ENCODE measurements around the gene RDH11. TPM values are rescaled to one million over a fixed set of nuclear protein-coding genes. Genes with fewer than 3 reads are reported as not detected.

Gene RDH11
- total and polyA plus RNA-seq, 10 of the 15 experiments (the other 5 are each of a cell fraction or from before 2014, with no cell fraction given): 49.7 to 161 (median 77.2) TPM

DNA sequence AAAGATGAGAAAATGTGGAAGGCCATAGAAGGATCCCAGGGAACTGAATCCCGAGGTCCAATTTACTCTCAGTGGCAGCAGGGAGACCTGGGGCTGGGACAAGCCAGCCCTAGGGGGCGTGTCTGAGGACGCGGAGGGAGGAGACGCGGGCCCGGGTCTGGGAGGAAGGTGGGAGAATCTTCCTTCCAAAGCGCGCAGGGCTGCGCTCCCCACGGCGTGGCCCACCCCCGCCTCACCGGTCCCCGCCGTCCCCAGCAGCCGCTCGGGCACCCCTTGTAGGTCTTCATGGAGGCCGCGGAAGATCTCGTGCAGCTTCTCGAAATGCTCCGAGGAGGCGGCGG lies 21.5 kb downstream of the RDH11 start:
- WGBS (ENCODE audit: insufficient coverage, insufficient replicate concordance, low lambda C conversion rate, missing lambda C conversion rate): 1% methylated on average over 18 of the region's 25 CpGs
- Histone ChIP-seq H3K79me2 (ENCODE audit: control insufficient read depth, insufficient read depth, low read length) (peaks cover 29% of the 10 kb centered on the region), H3K27ac (ENCODE audit: control insufficient read depth, insufficient read depth) (peak overlapping the region; percentile 97), H3K4me3 (peak overlapping the region; percentile 85), H3K27me3 (replicated peaks in 1 of 2; ENCODE audit: control insufficient read depth in 2 of 2, insufficient read depth in 2 of 2, low read length in 1 of 2) (no peaks in the 10 kb centered on the region), H3K9me3 (replicated peaks; ENCODE audit: control insufficient read depth, insufficient read depth, low read length) (no peaks in the 10 kb centered on the region), H4K20me1 (ENCODE audit: control insufficient read depth, insufficient read depth) (peaks cover 5% of the 10 kb centered on the region; the same call in 1 of the 2 replicates), H3K4me2 (ENCODE audit: control insufficient read depth, insufficient read depth) (peak overlapping the region; percentile 90), H3K36me3 (ENCODE audit: control insufficient read depth in 2 of 2, insufficient read depth in 2 of 2, low read length in 1 of 2) (peaks cover 4 to 5% of the 10 kb centered on the region in 2 experiments; a peak in 3 of 4 replicates), H2AFZ (ENCODE audit: control insufficient read depth, low read depth, low read length) (peak overlapping the region; percentile 97), H3K4me1 (ENCODE audit: control insufficient read depth, insufficient read depth, low read length) (peaks cover 9% of the 10 kb centered on the region), H3K9ac (ENCODE audit: control insufficient read depth, insufficient read depth, low read length) (peak overlapping the region; percentile 97)
- POLR2A ChIA-PET: interaction anchor here (0.5 to 8.0 kb wide), 4 partner anchors 19 to 74 kb away, joined by 4 to 71 read pairs (median 6); partner anchors contain the start of genes PIGH and RDH11
- CTCF ChIA-PET: interaction anchor here (1.0 to 15.6 kb wide), 10 partner anchors 19 to 1171 kb away, joined by 3 to 223 read pairs (median 4); partner anchors contain the start of genes PIGH, RDH11 and RDH12
- no peak for DNase-seq (ENCODE audit: low read depth, low spot score)
- ATAC-seq: peak; percentile 78
- no peak for FAIRE-seq
- BruUV-seq (replicated peaks): no TSS peak
- RAD21 ChIA-PET (ENCODE audit: unreplicated experiment): interaction anchor here (1.4 to 1.6 kb wide), 2 partner anchors 21 to 30 kb away, joined by 6 to 8 read pairs; partner anchors contain the start of gene RDH11
- intact Hi-C loops (cut with micrococcal nuclease; ENCODE audit: unreplicated experiment) (no loop called here), in situ Hi-C loops (cut with MboI) (no loop called here)
- SMC1A ChIA-PET (ENCODE audit: uncharacterized antibody, unreplicated experiment): interaction anchor here (1.0 to 9.1 kb wide), 7 partner anchors 10 to 309 kb away, joined by 3 to 131 read pairs (median 5); partner anchors contain the start of genes RDH11 and RDH12
- TF ChIP-seq ASH2L (IDR thresholded peaks at IDR 0.05; ENCODE audit: borderline replicate concordance, low read depth) (peak; percentile 86; the same call in 1 of the 2 replicates), KDM1A (IDR thresholded peaks at IDR 0.05; ENCODE audit: borderline replicate concordance) (no peak), MTA2 (IDR thresholded peaks at IDR 0.05; ENCODE audit: low read depth) (no peak), SKIL (IDR thresholded peaks at IDR 0.05; ENCODE audit: low read depth, poor library complexity, severe bottlenecking) (no peak), ZBED1 (IDR thresholded peaks at IDR 0.05; ENCODE audit: borderline replicate concordance) (0 out of 2 replicates have a peak, but pooled peaks have one; percentile 3), ZBTB11 (CRISPR knock-in tag; IDR thresholded peaks at IDR 0.05) (no peak), MEF2A (IDR thresholded peaks at IDR 0.05; ENCODE audit: insufficient read depth, low read depth, low read length) (no peak), BACH1 (IDR thresholded peaks at IDR 0.05; ENCODE audit: borderline replicate concordance) (no peak), KLF5 (IDR thresholded peaks at IDR 0.05; ENCODE audit: partially characterized antibody) (no peak), FOXM1 (IDR thresholded peaks at IDR 0.05; ENCODE audit: low read depth, low read length) (no peak), LARP7 (IDR thresholded peaks at IDR 0.05) (no peak)
- TF ChIP-seq, protein P1, sequence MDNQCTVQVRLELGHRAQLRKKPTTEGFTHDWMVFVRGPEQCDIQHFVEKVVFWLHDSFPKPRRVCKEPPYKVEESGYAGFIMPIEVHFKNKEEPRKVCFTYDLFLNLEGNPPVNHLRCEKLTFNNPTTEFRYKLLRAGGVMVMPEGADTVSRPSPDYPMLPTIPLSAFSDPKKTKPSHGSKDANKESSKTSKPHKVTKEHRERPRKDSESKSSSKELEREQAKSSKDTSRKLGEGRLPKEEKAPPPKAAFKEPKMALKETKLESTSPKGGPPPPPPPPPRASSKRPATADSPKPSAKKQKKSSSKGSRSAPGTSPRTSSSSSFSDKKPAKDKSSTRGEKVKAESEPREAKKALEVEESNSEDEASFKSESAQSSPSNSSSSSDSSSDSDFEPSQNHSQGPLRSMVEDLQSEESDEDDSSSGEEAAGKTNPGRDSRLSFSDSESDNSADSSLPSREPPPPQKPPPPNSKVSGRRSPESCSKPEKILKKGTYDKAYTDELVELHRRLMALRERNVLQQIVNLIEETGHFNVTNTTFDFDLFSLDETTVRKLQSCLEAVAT (IDR thresholded peaks at IDR 0.05): no peak
- TF ChIP-seq, protein P2, sequence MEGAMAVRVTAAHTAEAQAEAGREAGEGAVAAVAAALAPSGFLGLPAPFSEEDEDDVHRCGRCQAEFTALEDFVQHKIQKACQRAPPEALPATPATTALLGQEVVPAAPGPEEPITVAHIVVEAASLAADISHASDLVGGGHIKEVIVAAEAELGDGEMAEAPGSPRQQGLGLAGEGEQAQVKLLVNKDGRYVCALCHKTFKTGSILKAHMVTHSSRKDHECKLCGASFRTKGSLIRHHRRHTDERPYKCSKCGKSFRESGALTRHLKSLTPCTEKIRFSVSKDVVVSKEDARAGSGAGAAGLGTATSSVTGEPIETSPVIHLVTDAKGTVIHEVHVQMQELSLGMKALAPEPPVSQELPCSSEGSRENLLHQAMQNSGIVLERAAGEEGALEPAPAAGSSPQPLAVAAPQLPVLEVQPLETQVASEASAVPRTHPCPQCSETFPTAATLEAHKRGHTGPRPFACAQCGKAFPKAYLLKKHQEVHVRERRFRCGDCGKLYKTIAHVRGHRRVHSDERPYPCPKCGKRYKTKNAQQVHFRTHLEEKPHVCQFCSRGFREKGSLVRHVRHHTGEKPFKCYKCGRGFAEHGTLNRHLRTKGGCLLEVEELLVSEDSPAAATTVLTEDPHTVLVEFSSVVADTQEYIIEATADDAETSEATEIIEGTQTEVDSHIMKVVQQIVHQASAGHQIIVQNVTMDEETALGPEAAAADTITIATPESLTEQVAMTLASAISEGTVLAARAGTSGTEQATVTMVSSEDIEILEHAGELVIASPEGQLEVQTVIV (IDR thresholded peaks at IDR 0.05; ENCODE audit: borderline replicate concordance, partially characterized antibody): no peak
